ENCODE data around the gene ZBTB45. TPM values are rescaled to one million over a fixed set of nuclear protein-coding genes. Genes with fewer than 3 reads are reported as not detected.

Gene ZBTB45
- total and polyA plus RNA-seq, 10 of the 15 experiments (the other 5 are each of a cell fraction or from before 2014, with no cell fraction given): 0.29 to 17.2 (median 4.2) TPM

DNA sequence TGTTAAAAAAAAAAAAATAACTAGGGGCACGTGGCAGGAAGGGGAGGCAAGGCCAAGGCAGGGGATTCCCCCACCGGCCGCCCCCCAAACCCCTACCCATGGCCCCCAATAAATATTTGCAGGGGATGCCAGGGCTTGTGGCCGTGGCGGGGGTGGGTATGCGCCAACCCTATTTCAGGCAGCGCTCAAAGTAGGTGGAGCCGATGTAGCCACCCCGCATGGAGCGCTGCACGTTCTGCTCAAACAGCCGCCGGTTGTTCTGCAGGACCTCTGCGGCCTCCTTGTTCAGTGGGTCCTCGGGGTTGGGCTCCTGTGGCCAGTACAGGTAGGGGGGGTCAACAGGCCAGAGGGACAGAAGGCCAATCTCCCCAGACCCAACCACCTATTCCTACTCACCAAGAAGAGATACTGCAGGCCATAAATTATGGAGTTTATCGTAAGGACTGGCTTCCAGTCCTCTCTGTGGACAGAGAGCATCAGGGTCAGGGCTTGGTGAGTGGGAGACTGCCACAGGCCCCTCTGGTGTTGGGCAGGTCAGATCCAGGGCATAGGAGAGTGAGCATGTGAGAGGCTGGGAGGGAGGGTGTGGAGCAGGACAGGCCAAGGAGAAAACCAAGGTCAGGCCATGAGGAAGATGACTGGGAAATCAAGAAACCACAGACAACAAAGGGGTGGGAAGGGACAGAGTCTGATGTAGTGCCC, 36.5 kb upstream of the ZBTB45 start:
- no peak overlapping the region for H3K27ac ChIP-seq (ENCODE audit: control insufficient read depth, insufficient read depth)
- 79% methylated on average over 10 of the region's 16 CpGs for WGBS (ENCODE audit: insufficient coverage, insufficient replicate concordance, low lambda C conversion rate, missing lambda C conversion rate)
- H3K27me3 ChIP-seq (replicated peaks in 1 of 2; ENCODE audit: control insufficient read depth in 2 of 2, insufficient read depth in 2 of 2, low read length in 1 of 2): no peaks in the 10 kb centered on the region
- TF ChIP-seq ZZZ3 (IDR thresholded peaks at IDR 0.05; ENCODE audit: control insufficient read depth, insufficient read length, low read depth) (no peak), ATF2 (IDR thresholded peaks at IDR 0.05; ENCODE audit: low read length) (no peak), CREM (IDR thresholded peaks at IDR 0.05; ENCODE audit: low read depth) (no peak), CTCF (IDR thresholded peaks at IDR 0.05 in 2 of 3, conservative IDR thresholded peaks at IDR 0.05 in 1 of 3; ENCODE audit: control insufficient read depth in 2 of 3, extremely low read depth in 1 of 3, insufficient read depth in 1 of 3, low read depth in 3 of 3, low read length in 3 of 3) (no peak), CHD2 (IDR thresholded peaks at IDR 0.05; ENCODE audit: borderline replicate concordance, low read depth, low read length) (no peak), MEF2A (IDR thresholded peaks at IDR 0.05; ENCODE audit: insufficient read depth, low read depth, low read length) (no peak), YY1 (IDR thresholded peaks at IDR 0.05; ENCODE audit: low read depth, low read length) (no peak)
- peak overlapping the region; percentile 97; the same call in 1 of the 2 replicates for H3K9ac ChIP-seq (ENCODE audit: control insufficient read depth, insufficient read depth, low read length)
- ChIA-PET POLR2A (interaction anchor here (1.1 to 3.1 kb wide), 6 partner anchors 11 to 41 kb away, joined by 4 to 41 read pairs (median 11); partner anchors contain the start of genes TRIM28 and ZBTB45), SMC1A (ENCODE audit: uncharacterized antibody, unreplicated experiment) (interaction anchor here (1.0 to 2.9 kb wide), 5 partner anchors 11 to 36 kb away, joined by 3 to 21 read pairs (median 10); partner anchors contain the start of genes TRIM28 and ZBTB45), CTCF (interaction anchor here (0.7 to 3.9 kb wide), 4 partner anchors 19 to 42 kb away, joined by 3 to 37 read pairs (median 6); partner anchors contain the start of gene ZBTB45), RAD21 (ENCODE audit: unreplicated experiment) (interaction anchor here (1.9 kb wide), 1 partner anchor 36 kb away, joined by 13 read pairs; the partner anchor contains the start of gene ZBTB45)
- H3K4me2 ChIP-seq (ENCODE audit: control insufficient read depth, insufficient read depth): peak overlapping the region; percentile 96
- DNase-seq (ENCODE audit: low read depth, low spot score) (no peak), ATAC-seq (no peak), FAIRE-seq (no peak)
- peaks cover 34% of the 10 kb centered on the region for H3K4me1 ChIP-seq (ENCODE audit: control insufficient read depth, insufficient read depth, low read length)
- in situ Hi-C loops (cut with MboI) (no loop called here), intact Hi-C loops (cut with micrococcal nuclease; ENCODE audit: unreplicated experiment) (loop anchor here (1.0 kb wide), 1 partner anchor 12 kb away; the partner anchor contains the start of gene TRIM28)
- peaks cover 5 to 17% of the 10 kb centered on the region in 2 experiments; a peak in 3 of 4 replicates for H3K36me3 ChIP-seq (ENCODE audit: control insufficient read depth in 2 of 2, insufficient read depth in 2 of 2, low read length in 1 of 2)
- no peak overlapping the region for H2AFZ ChIP-seq (ENCODE audit: control insufficient read depth, low read depth, low read length)
- H3K79me2 ChIP-seq (ENCODE audit: control insufficient read depth, insufficient read depth, low read length): peaks cover 45% of the 10 kb centered on the region
- H3K9me3 ChIP-seq (replicated peaks; ENCODE audit: control insufficient read depth, insufficient read depth, low read length): no peaks in the 10 kb centered on the region
- peak overlapping the region; percentile 99; the same call in 1 of the 2 replicates for H3K4me3 ChIP-seq
- no TSS peak for BruUV-seq (replicated peaks)
- no peaks in the 10 kb centered on the region; the same call in 1 of the 2 replicates for H4K20me1 ChIP-seq (ENCODE audit: control insufficient read depth, insufficient read depth)

All from GM12878 (cell line).